ENCODE results near the gene LPO. TPM values are rescaled to one million over a fixed set of nuclear protein-coding genes. Genes with fewer than 3 reads are reported as not detected.

Gene LPO
- total RNA-seq, 1 donor from 2014 or later: not detected

GRCh38 chr17:58291246-58291645 lies 52.9 kb downstream of the LPO start:
- no peak overlapping the region for H3K4me3 ChIP-seq (ENCODE audit: low read depth, low read length)
- no peak for DNase-seq (ENCODE audit: low read depth)
- TF ChIP-seq CTCF (conservative IDR thresholded peaks at IDR 0.05; ENCODE audit: low read depth, low read length): no peak

- no peak for DNase-seq (ENCODE audit: low read depth)
- TF ChIP-seq CTCF (conservative IDR thresholded peaks at IDR 0.05; ENCODE audit: low read depth, low read length): no peak
- no peak overlapping the region for H3K4me3 ChIP-seq (ENCODE audit: low read depth, low read length)
Observed at GRCh38 chr17:58294034-58294433, 55.6 kb downstream of the LPO start.

- no peak for DNase-seq (ENCODE audit: low read depth)
- H3K4me3 ChIP-seq (ENCODE audit: low read depth, low read length): no peak overlapping the region
- no peak for TF ChIP-seq CTCF (conservative IDR thresholded peaks at IDR 0.05; ENCODE audit: low read depth, low read length)
Observed at GRCh38 chr17:58300336-58300735, 62.0 kb downstream of the LPO start.

GRCh38 chr17:58301504-58302150 lies 63.2 kb downstream of the LPO start:
- no peak for DNase-seq (ENCODE audit: low read depth)
- no peak overlapping the region for H3K4me3 ChIP-seq (ENCODE audit: low read depth, low read length)
- no peak for TF ChIP-seq CTCF (conservative IDR thresholded peaks at IDR 0.05; ENCODE audit: low read depth, low read length)

GRCh38 chr17:58302171-58302918 lies 64.0 kb downstream of the LPO start:
- no peak for DNase-seq (ENCODE audit: low read depth)
- H3K4me3 ChIP-seq (ENCODE audit: low read depth, low read length): no peak overlapping the region
- TF ChIP-seq CTCF (conservative IDR thresholded peaks at IDR 0.05; ENCODE audit: low read depth, low read length): no peak

DNA sequence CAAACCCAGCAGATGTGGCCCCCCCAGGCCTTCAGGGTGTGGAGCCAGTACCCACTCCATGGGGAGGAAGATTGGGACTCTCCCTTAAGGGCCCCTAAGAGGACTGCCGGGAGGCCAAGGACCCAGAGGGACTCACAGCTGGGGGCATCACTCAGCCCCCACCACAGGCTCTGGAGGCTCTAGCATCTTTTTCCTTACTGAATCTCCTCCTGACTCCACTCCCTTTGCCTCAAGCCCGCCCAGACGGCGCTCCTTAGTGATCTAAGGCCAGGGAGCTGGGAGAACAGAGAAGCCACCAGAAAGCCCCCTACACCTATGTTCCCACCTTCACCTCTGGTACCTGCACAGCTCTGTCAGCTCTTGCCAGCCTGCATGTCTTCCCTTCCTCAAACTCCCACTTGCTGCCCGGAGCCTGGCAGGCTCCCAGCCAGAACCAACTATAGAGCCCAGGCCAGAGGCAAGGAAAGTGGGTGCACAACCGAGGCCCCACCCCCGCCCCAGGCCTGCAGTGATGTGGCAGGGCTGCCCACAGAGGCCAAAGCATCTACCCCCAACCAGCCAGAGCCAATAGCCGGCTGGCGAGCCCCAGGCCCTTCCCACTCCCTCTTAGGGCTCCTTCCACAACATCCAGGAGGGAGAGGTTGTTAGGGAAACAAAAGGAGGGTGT lies 64.7 kb downstream of the LPO start:
- TF ChIP-seq CTCF (conservative IDR thresholded peaks at IDR 0.05; ENCODE audit: low read depth, low read length): no peak
- no peak for DNase-seq (ENCODE audit: low read depth)
- H3K4me3 ChIP-seq (ENCODE audit: low read depth, low read length): no peak overlapping the region

All from epithelial cell of proximal tubule (primary cell).